Activated CD4-positive, alpha-beta T cell treated with anti-CD3 and anti-CD28 coated beads, Interleukin-2, Interleukin-4, amounts not matched to agents 100 ng/mL and 50 ng/mL, durations not matched to agents 16 hours and 8 hours (primary cell): Measurements from ENCODE around the gene DHRS11.

Experiments
- DNase-seq: peaks from one replicate; pipeline ENCODE4 v3.0.0-alpha.2; 2020; ENCODE audit warnings: low spot score

Gene DHRS11, protein sequence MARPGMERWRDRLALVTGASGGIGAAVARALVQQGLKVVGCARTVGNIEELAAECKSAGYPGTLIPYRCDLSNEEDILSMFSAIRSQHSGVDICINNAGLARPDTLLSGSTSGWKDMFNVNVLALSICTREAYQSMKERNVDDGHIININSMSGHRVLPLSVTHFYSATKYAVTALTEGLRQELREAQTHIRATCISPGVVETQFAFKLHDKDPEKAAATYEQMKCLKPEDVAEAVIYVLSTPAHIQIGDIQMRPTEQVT

DNA sequence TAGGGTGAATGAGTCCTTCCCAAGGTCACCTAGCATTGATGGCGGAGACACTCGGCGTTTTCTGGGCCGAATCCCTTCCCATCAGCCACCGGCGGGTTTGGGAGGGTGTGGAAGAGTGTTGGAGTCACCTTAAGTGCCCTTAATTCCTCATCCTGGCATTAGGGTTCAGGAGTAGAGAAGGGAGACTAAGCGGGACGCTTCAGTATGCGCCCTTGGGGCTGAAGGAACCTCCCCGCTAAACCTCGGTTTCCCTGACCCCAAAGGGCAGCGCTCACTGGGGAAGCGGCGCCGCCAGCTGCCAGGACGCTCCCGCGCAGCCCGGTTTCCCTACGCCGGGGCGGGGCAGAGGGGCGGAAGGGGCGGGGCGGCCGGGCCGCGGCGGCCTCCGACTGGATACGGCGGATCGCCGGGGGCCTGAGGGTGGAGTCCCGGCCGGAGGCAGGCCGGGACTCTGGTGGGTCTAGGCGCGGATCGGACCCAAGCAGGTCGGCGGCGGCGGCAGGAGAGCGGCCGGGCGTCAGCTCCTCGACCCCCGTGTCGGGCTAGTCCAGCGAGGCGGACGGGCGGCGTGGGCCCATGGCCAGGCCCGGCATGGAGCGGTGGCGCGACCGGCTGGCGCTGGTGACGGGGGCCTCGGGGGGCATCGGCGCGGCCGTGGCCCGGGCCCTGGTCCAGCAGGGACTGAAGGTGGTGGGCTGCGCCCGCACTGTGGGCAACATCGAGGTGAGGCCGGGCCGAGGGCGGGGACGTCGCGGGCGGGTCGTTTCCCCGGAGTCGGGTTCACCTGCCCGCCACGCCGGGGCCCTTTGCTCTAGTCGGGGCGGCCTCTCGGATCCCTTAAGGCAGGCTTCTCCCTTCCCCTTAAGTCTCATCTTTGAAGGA lies at the start of gene DHRS11:
Gene DHRS11 (plus strand): TSS at position 446 of the 882 bp plus-strand sequence. CDS start 131 bp downstream, at position 577.
- DNase-seq = peak; percentile 79

DNA sequence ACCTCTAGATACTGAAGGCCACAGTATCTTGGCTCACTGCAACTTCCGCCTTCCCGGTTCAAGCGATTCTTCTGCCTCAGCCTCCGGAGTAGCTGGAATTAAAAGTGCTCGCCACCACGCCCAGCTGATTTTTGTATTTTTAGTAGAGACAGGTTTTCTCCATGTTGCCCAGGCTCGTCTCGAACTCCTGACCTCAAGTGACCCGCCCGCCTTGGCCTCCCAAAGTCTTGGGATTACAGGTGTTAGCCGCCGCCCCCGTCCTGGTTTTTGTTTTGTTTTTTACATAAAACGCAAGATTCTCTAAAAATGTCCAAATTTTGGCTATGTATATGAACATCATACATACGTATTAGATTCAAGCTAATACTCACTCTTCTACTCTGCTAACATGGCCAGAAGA lies 48.9 kb upstream of the DHRS11 start:
- no peak for DNase-seq

DNA sequence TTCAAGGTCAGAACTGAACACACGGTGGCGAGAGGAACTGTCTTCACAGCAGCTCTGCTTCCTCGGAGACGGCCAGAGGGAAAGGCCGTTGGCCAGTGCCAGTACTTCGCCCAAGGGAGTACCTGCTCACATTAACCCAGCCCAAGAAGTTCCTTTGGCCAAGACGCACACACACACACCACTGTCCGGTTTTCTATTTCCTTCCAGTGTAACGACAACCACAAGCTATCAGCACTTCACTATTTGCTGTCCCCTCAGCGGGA lies 47.7 kb upstream of the DHRS11 start:
- DNase-seq = peak; percentile 37

DNA sequence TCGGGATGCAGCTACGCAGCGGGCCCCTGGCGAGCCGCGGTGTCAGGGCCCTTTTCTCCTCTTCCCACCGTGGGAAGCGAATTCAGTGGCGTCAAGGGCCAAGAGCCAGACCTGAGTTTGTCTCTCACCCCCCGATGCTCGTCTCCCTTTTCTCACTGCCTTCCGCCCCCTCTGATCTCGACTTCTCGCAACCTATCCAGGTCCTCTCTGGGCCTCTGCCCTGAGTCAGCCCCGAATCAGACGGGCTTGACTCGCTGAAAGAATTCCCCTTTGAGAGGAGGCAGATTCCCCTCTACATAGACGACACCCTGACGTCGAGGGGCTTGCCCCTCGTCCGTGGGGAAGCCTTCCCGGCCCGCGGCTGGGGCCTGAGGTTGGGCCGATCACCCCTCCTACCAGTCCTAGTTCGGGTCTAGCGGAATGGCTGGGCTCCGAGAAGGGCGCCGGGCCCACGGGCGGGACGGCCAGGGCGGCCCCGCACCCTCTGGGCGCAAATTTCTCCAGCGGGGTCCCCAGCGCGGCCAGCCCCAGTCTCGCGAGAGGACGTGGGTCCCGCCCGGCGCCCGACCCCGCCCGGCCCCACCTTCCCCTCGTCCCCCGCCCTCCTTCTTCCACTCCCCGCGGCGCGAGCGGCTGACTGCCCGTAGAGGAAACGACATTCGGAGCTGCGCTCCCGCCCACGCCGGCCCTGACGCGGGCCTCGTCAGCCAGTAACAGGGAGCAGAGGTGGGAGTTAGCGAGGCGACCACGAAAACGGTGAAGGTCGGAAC lies 47.2 kb upstream of the DHRS11 start, which contains the start of gene GGNBP2:
Gene GGNBP2 (plus strand): TSS at position 613 of the 770 bp plus-strand sequence. CDS start 806 bp downstream, outside the sequence.
- peak; percentile 94 for DNase-seq

DNA sequence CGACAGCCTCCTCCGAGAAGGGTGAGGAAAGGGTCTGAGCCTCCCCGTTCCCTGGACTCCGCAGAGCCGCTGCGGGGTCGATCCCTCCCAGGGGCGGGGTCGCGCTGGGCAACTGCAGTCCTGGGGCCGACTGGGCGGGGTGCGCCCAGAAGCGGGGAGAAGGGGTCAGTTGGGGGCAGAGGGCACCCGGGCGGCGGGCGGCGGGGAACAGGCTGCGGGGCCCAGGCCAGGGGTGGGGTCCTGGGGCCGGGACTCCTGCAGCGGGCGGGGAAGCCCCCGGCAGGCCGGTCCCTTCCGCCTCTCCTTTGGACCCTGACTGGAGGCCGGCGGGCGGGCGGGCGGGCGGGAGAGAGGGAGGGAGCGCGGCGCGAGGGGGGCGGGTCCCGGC lies 46.6 kb upstream of the DHRS11 start:
- DNase-seq = no peak

DNA sequence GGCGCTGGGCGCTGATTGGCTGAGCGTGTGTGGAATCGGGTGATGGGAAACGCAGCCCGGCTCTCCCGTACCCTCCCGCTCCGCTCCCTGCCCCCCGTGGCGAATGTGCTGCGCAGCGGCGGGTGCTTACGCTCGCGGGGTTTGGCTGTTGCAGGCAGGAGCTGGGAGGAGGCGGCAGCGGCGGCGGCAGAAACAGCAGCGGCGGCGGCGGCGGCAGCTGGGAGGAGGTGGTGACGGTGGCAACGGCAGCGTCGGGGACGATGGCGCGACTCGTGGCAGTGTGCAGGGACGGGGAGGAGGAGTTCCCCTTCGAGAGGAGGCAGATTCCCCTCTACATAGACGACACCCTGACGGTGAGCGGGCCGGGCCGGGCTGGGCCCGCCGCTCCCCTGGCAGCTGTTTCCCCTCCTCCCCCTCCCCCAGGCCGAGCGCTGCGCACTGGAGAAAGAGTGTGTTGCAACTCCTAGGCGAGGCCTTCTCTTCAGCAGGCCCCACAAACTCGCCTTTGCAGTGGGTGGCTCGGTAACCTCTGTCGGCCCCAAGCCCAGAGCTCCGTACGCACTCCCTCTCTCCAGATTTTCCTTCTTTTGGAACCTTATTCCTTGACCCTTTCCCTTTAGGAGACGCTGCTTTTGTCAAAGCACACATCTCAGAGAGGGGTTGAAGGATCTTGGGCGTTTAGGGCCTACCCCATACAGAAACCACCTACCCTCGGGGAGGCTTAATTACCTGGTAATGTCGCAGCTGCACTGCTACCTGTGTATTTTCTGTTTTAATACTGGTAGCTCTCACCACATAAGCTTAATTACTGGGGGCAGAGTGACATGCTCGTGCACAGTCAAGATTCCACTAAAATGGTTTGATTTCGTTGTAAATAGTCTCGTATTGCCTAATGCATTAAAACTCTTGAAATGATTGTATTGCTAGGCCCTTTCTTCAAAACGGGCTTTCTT lies 45.9 kb upstream of the DHRS11 start:
- DNase-seq = peak; percentile 96

DNA sequence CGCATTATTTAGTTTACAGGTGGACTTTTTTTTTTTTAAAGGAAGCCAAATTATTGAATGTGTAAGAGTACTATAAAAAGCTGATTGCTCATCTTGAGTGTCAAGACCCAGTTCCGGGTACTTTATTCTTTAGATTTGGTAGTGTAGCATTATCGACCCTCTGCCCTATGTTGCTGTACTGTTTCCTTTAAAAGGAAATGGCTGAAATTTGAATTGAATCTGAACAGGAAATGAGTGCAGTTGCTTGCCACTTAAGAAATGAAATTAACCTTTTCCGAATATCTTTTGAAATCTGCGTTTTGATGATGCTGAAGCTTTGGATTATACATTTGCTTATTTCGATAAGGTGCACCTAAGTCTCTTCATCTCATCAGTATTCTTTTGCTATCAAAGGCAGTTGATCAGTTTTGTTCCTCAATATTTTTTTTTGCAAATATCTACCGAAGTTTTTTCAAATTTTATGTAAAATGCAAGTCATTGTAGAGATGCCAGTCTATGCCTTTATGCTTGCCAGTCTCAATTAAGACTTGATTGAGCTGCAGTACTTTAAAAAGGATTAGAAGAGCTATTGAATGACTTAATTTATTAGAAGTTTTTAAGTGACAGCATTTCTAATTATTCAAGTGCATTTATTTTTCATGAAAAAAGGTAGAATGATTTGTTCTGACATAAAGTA lies 45.1 kb upstream of the DHRS11 start:
- DNase-seq = peak; percentile 27

DNA sequence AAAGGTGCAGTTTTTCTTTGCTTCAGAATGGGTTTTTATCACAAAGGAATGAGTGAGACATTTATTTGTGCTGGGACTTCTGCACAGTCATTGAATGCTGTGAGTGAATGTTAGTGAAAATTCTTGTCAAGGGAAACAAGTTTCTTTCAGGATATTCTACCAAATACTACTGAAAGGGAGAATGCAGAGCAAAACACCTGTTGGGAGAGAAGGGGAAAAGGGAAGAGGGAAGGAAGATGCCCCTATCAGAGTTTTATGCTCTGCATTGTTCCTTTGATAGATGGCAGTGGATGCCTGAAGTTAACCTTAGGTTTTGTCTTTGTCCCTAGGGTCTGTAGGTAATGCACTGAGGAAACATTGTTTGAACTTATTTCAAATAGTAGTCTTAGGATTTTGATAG lies 43.9 kb upstream of the DHRS11 start:
- no peak for DNase-seq

DNA sequence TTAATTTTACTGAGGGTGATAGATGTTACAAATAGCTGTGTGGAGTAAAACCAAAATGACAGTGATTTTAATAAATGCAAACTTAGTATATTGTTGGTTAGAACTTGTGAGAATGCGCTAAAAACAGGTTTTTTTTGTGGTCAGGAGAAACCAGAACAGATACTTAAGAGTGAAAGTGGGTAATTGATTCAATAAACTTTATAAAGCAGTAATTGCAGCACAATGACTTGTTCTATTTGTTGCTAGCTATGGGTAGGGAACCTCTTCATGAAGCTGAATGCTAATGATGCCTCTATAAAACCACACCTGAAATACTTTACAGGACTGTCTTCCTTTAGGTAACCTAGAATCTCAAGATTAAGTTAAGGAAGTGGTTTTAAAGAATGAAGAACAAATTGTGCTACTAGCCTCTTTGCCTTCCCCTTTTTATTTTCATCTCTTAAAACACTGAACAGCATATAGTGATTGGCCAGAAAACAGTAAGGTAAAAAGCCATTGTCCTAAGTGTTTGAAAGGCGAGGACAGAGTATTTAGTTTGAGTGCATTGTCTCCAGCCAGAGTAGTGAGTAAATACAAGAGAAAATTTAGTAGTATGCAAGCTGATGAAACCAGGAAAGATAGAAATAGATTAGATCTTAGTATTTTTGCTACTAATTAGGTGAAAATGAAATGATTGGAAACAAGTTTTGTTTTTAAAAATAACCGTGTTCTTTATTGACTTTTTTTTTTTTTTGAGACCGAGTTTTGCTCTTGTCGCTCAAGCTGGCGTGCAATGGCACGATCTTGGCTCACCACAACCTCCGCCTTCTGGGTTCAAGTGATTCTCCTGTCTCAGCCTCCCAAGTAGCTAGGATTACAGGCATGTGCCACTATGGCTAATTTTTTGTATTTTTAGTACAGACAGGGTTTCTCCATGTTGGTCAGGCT lies 40.9 kb upstream of the DHRS11 start:
- DNase-seq = peak; percentile 54

DNA sequence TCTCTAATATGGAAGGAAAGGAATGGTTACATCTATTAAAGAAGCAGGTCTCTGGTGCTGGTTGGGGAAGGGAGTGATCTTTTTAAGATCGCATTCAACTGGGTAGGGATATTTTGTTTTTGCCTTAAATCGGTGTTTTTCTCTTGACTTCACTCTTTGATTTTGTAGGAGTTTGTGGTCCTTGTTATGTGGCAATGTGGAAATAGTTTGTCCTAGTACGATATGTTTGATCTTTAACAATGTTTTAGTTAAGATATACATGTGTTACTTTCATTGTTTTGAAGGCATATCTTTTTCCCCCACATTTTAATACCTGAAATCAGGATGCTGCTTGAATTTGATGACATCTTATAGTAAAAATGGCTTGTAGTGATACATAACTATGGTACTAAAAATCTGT lies 38.2 kb upstream of the DHRS11 start:
- DNase-seq = no peak

DNA sequence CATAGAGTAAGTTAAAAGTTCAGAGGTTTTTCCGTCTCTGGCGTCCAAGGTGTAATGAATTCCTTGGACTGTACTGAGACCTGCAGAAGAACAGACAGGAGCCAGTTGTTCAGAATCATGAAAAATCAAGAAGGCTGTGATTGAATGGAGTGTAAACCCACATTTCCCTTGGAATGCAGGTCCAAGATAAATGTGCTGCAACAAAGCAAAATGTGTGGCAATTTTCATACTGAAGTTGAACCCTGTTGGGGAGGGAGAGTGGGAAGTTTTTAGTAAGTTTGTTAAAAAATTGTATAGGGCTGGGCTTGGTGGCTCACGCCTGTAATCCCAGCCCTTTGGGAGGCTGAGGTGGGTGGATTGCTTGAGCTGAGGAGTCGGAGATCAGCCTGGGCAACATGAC lies 25.6 kb upstream of the DHRS11 start:
- DNase-seq = no peak

DNA sequence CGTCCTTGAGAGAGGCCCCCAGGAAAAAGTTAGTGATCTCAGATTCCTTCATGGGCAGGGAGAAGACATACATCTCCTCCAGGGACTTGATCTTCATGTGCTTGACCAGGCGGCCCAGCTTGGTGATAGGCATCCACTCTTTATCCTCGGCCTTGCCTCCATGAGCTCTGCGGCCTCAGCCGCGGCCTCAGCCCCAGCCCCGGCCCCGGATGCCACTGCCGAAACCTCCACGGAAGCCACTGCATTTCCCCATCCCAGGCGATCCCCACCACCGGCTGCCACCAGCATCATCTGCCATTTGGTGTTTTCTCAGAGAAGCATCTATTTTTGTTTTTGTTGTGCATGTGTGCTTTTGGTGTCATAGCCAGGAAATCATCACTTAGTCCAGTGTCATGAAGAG lies 16.7 kb upstream of the DHRS11 start:
- DNase-seq = no peak

DNA sequence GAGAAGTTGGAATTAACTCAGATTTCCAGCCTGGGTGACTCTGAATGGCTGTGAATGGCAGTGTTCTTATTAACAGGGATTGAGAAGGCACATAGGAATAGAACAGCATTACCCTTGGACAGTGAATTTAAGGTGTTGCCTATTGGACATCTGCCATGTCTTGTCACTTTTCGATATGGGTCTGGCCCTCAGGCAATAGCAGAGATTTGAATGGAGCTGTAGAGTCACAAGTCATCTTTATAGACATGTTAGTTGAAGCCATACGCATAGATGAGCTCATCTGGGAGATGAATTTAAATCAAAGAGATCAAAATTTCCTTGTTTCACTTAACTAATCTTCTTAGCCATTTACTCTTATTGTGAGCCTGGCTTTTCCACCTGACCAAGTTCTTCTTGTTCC lies 14.9 kb upstream of the DHRS11 start:
- DNase-seq = no peak

DNA sequence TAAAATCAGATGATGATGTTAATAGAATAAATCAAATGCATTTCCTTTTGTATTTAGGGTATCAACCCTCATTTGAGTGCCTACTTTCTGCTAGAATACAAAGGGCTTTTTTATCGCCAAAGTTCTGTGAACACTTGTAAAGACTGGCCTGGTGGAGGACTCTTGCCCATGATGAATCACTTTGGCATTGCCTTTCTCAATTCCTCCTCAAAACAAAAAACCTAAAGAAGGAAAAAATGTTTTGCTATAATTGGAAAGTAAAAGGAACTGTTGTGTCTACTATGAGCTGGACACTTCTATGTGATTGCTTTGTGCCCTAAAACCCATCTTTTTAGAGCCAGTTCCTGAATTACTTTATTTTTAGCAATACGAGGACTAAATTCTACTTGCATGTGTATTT lies 13.0 kb upstream of the DHRS11 start:
- DNase-seq = no peak

DNA sequence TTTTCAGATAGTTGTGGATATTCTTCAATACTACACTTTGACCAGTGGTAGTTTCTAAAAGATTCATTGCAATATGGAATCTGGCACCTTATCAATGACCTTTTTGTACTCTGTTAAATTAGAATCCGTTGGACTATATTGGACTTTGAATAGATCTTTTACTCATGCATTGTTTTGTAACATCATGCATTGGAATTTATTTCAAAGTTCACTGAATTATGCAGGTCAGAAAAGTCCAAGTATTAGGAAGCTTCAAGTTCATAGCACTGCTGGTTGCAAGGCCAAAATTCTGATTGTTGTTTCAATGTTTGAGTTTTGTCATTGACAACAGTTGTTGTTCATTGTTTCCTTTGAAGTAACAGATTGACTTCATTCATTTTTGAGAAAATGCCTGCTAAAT lies 7.9 kb upstream of the DHRS11 start:
- DNase-seq = no peak

DNA sequence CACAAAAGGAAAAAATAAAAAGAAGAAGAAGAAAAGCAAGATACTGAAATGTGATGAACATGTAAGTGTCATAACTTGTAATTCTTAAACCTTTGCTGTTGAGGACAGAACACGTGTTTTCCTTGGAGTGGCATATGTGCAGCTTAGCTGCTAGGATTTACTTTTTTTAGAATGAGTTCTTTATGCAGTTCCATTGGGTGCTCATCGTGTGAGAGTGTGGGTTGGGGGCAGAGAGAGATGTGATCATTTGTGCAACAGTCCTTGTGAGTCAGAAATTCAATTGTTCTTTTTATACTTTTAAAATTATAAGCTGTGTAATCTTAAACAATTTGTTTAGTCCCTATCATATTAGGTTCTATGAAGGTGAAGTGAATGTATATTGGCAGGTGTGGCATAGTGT lies 5.5 kb upstream of the DHRS11 start:
- DNase-seq = no peak

DNA sequence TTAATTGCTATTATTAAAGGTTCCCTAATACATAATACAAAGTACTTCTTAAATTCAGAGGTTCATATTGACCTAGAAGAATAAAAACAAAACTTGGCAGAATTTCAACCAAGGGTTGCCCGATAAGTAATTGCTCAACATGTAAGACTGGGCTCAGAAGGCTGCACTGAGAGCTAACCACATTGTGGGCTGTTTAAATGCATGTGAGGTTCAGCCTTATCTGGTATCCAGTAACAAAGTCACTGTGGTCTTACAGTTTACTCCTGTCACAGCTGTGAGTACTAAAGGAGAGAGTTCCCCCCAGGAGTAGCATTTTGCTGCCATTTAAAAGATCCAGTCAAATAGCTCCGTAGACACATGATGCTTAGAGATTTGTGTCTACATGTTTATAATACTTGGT lies 1.6 kb upstream of the DHRS11 start:
- no peak for DNase-seq

DNA sequence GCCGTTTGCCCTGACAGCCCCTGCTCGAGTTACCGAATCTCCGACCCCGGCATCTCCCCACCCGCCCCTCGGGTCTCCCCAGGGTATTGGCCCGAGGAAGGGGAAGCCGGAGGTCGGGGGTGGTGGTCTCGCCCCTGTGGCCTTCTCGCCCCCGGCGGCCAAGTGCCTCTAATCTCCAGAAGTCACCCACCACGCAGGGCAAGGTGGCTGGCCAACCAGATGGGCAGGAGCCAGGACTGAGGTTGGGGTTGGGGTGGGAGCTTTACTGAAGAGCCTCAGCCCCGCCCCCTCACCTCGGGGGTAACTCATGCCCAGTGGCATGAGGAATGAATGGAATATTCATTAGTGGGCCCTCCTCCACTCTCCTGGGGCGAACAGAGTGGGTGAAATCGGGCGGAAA lies 637 bp downstream of the DHRS11 start:
- DNase-seq = no peak

DNA sequence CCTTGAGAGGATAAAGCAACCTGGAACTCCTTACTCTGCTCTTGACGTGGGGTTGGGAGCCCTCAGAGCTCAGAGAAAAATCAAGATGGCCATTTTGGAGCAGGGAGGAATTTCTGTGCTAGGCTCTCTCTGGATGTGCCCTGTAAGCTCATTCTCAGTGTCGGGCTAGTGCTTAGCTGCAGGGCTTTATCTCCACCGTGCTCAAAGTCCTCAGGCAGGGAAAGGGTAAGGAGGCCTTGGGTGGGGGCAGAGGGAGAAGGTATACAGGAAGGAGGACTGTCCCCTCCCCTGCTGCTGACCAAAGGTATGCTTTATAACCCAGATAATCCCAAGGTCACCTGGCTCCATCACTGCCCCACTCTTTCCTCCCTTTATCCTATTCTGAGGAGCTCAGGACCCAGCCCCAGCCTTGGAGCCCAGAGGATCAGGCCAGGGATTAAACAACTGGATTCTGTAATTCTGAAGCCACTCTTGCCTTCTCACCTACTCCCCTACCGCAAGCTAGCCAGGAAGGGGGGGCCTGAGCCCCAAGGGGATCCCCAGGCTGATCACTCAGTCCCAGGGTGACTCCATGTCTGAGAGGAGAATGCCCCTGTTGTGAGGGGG lies 1.1 kb downstream of the DHRS11 start:
- no peak for DNase-seq
